ENCODE data around the gene EP400.

The EP400 gene

GRCh38 chr12:132015686-132016430 is 66.1 kb downstream of the EP400 start:
- TF ChIP-seq CTCF (IDR thresholded peaks at IDR 0.05): no peak

GRCh38 chr12:132018193-132018916 is 68.6 kb downstream of the EP400 start:
- no peak for TF ChIP-seq CTCF (IDR thresholded peaks at IDR 0.05)

- no peak for TF ChIP-seq CTCF (IDR thresholded peaks at IDR 0.05)
Observed at GRCh38 chr12:132019891-132020290, 70.1 kb downstream of the EP400 start.

GRCh38 chr12:132020292-132020691 is 70.5 kb downstream of the EP400 start:
- no peak for TF ChIP-seq CTCF (IDR thresholded peaks at IDR 0.05)

- no peak for TF ChIP-seq CTCF (IDR thresholded peaks at IDR 0.05)
Observed at GRCh38 chr12:132021031-132021871, 71.5 kb downstream of the EP400 start.

- TF ChIP-seq CTCF (IDR thresholded peaks at IDR 0.05): no peak
Observed at GRCh38 chr12:132021965-132022364, 72.2 kb downstream of the EP400 start.

- TF ChIP-seq CTCF (IDR thresholded peaks at IDR 0.05): no peak
Observed at GRCh38 chr12:132023658-132024057, 73.9 kb downstream of the EP400 start.

All from LNCAP (cell line).